SK-N-SH (cell line): ENCODE measurements around the gene ETHE1. TPM values are rescaled to one million over a fixed set of nuclear protein-coding genes. Genes with fewer than 3 reads are reported as not detected.

Source experiments
- CTCF ChIA-PET: fragments of 300-600, 350-600 bp; formaldehyde crosslinking; extraction: SDS; loops from one replicate; lab custom pipeline; 2021; lab: Yijun Ruan, JAX
- POLR2A ChIA-PET: fragments of 350-600 bp; sonication (Branson Sonifier 250); formaldehyde crosslinking; extraction: SDS; loops from one replicate; lab custom pipeline; 2020; ENCODE audit warnings: antibody characterized with exemption, inconsistent platforms; lab: Yijun Ruan, JAX
- DNase-seq: peaks from one replicate; pipeline ENCODE4 v3.0.0; 2012
- H2AFZ ChIP-seq: fragments of 200-600 bp; sonication (generic); 2 replicates; pipeline ENCODE4 v1.8.1; 2016; ENCODE audit warnings: antibody characterized with exemption, mild to moderate bottlenecking, low read depth
- H3F3A ChIP-seq: fragments of 200-600 bp; sonication (generic); replicated peaks from 2 replicates; pipeline ENCODE3; 2016; ENCODE audit warnings: antibody characterized with exemption, mild to moderate bottlenecking; ENCODE audit not compliant: insufficient read depth
- H3K27ac ChIP-seq, 2 experiments: fragments of 200-500 bp in 1 of 2; fragments of 200-600 bp in 1 of 2; sonication (Bioruptor generic) in 1 of 2; sonication (generic), shearing (Covaris generic) in 1 of 2; 2 replicates each; pipeline versions ENCODE4 v1.5.1 to v1.6.1; 2014 to 2016; ENCODE audit warnings: low read depth in 2 of 2, inconsistent platforms in 1 of 2, low read length in 1 of 2, mild to moderate bottlenecking in 1 of 2, mixed read lengths in 1 of 2
- H3K27me3 ChIP-seq: fragments of 200-600 bp; sonication (generic), shearing (Covaris generic); 2 replicates; pipeline ENCODE4 v1.6.1; 2016; ENCODE audit warnings: mixed run types; ENCODE audit not compliant: insufficient read depth
- H3K36me3 ChIP-seq, 2 experiments: fragments of 200-500 bp in 1 of 2; fragments of 200-600 bp in 1 of 2; sonication (Bioruptor generic) in 1 of 2; sonication (generic) in 1 of 2; replicated peaks in 1 of 2; 2 replicates each; pipeline versions ENCODE3 to v1.5.1; 2014 to 2016; ENCODE audit warnings: low read length in 1 of 2, mild to moderate bottlenecking in 1 of 2; ENCODE audit not compliant: insufficient read depth in 2 of 2, control insufficient read depth in 1 of 2
- H3K4me1 ChIP-seq, 2 experiments: fragments of 200-500 bp in 1 of 2; fragments of 200-600 bp in 1 of 2; sonication (Bioruptor generic) in 1 of 2; sonication (generic), shearing (Covaris generic) in 1 of 2; 2 replicates each; pipeline versions ENCODE4 v1.5.1 to v1.6.1; 2014 to 2016; ENCODE audit warnings: low read depth in 1 of 2, low read length in 1 of 2, mixed run types in 1 of 2; ENCODE audit not compliant: insufficient read depth in 2 of 2, control insufficient read depth in 1 of 2
- H3K4me2 ChIP-seq: fragments of 200-600 bp; sonication (generic), shearing (Covaris generic); 2 replicates; pipeline ENCODE4 v1.6.1; 2017; ENCODE audit warnings: mixed run types
- H3K4me3 ChIP-seq, 2 experiments: fragments of 200-500 bp in 1 of 2; fragments of 200-600 bp in 1 of 2; sonication (Bioruptor generic) in 1 of 2; sonication (generic), shearing (Covaris generic) in 1 of 2; 2 replicates each; pipeline versions ENCODE4 v1.5.1 to v1.8.1; 2014 to 2016; ENCODE audit warnings: low read depth in 2 of 2, inconsistent platforms in 1 of 2, low read length in 1 of 2, mild to moderate bottlenecking in 1 of 2, mixed read lengths in 1 of 2, moderate library complexity in 1 of 2
- H3K79me2 ChIP-seq: fragments of 200-600 bp; sonication (generic); 2 replicates; pipeline ENCODE4 v1.8.1; 2017; ENCODE audit warnings: mild to moderate bottlenecking; ENCODE audit not compliant: insufficient read depth
- H3K9ac ChIP-seq: fragments of 200-600 bp; sonication (generic); 2 replicates; pipeline ENCODE4 v1.6.1; 2017; ENCODE audit warnings: mixed run types
- H3K9me2 ChIP-seq: fragments of 200-600 bp; sonication (generic); 2 replicates; pipeline ENCODE4 v1.6.1; 2017; ENCODE audit warnings: mixed run types
- H3K9me3 ChIP-seq: fragments of 200-600 bp; sonication (generic); 2 replicates; pipeline ENCODE4 v1.6.1; 2017; ENCODE audit warnings: mixed run types, mild to moderate bottlenecking, moderate library complexity
- H4K20me1 ChIP-seq: fragments of 200-600 bp; sonication (generic); 2 replicates; pipeline ENCODE4 v1.6.1; 2017; ENCODE audit warnings: mild to moderate bottlenecking, mixed run types; ENCODE audit not compliant: insufficient read depth
- CHD2 ChIP-seq: fragments of 150-350 bp; IDR thresholded peaks from 2 replicates; pipeline ENCODE4 v1.6.1; 2018; ENCODE audit warnings: low read length; ENCODE audit not compliant: partially characterized antibody
- ELF1 ChIP-seq: IDR thresholded peaks from 2 replicates; pipeline ENCODE4 v1.4.0; 2012
- EP300 ChIP-seq, 2 experiments: IDR thresholded peaks; 2 replicates each; pipeline versions ENCODE4 v1.4.0 to v1.6.1; 2012; ENCODE audit warnings: borderline replicate concordance in 1 of 2, low read depth in 1 of 2, low read length in 1 of 2
- EZH2phosphoT487 ChIP-seq: fragments of 200-600 bp; sonication (generic); IDR thresholded peaks from 2 replicates; pipeline ENCODE4 v1.6.1; 2017; ENCODE audit warnings: low read depth, mixed run types, mild to moderate bottlenecking, antibody characterized with exemption, moderate library complexity, borderline replicate concordance
- FOXJ3 ChIP-seq: sonication (generic); formaldehyde crosslinking; IDR thresholded peaks from 2 replicates; pipeline ENCODE4 v1.5.1; 2020; ENCODE audit warnings: mild to moderate bottlenecking, missing genetic modification reagents
- GABPA ChIP-seq: IDR thresholded peaks from 2 replicates; pipeline ENCODE4 v1.4.0; 2012; ENCODE audit warnings: low read depth, mild to moderate bottlenecking
- MEF2A ChIP-seq: IDR thresholded peaks from 2 replicates; pipeline ENCODE4 v1.4.0; 2012; ENCODE audit warnings: low read depth, borderline replicate concordance
- MXI1 ChIP-seq: IDR thresholded peaks from 2 replicates; pipeline ENCODE4 v1.6.1; 2012; ENCODE audit warnings: mild to moderate bottlenecking, low read depth, low read length, improper control_type of control experiment
- NFIC ChIP-seq: IDR thresholded peaks from 2 replicates; pipeline ENCODE4 v1.4.0; 2012; ENCODE audit warnings: borderline replicate concordance
- NRF1 ChIP-seq: IDR thresholded peaks from 2 replicates; pipeline ENCODE4 v1.6.1; 2012; ENCODE audit warnings: low read depth, mild to moderate bottlenecking, low read length
- POLR2AphosphoS5 ChIP-seq: IDR thresholded peaks from 2 replicates; pipeline ENCODE4 v1.6.1; 2012; ENCODE audit warnings: low read depth, low read length
- RAD21 ChIP-seq: IDR thresholded peaks from 2 replicates; pipeline ENCODE4 v1.6.1; 2012; ENCODE audit warnings: mild to moderate bottlenecking, low read length
- RCOR1 ChIP-seq: fragments of 150-350 bp; IDR thresholded peaks from 2 replicates; pipeline ENCODE4 v1.6.1; 2017; ENCODE audit warnings: antibody characterized with exemption, low read length
- RFX5 ChIP-seq: IDR thresholded peaks from 2 replicates; pipeline ENCODE4 v1.6.1; 2012; ENCODE audit warnings: mild to moderate bottlenecking, improper control_type of control experiment, low read length
- RXRA ChIP-seq: IDR thresholded peaks from 2 replicates; pipeline ENCODE4 v1.4.0; 2012; ENCODE audit warnings: low read depth, mild to moderate bottlenecking, borderline replicate concordance
- SIN3A ChIP-seq: IDR thresholded peaks from 2 replicates; pipeline ENCODE4 v1.6.1; 2012; ENCODE audit warnings: low read depth, mild to moderate bottlenecking, low read length, moderate library complexity, borderline replicate concordance
- SMC3 ChIP-seq: IDR thresholded peaks from 2 replicates; pipeline ENCODE4 v1.6.1; 2012; ENCODE audit warnings: low read depth, low read length, improper control_type of control experiment
- TAF1 ChIP-seq: IDR thresholded peaks from 2 replicates; pipeline ENCODE4 v1.6.1; 2012; ENCODE audit warnings: low read depth, mild to moderate bottlenecking, low read length, moderate library complexity, borderline replicate concordance
- TCF12 ChIP-seq: IDR thresholded peaks from 2 replicates; pipeline ENCODE4 v1.4.0; 2012
- YY1 ChIP-seq: IDR thresholded peaks from 2 replicates; pipeline ENCODE4 v1.4.0; 2012; ENCODE audit warnings: low read depth, mild to moderate bottlenecking
- WGBS: methylation state at CpG from one replicate; pipeline ENCODE4 v1.1.6; 2017; ENCODE audit warnings: low lambda C conversion rate; 5-methylcytosine and 5-hydroxymethylcytosine counted together
- polyA plus RNA-seq, 3 experiments: library from polyadenylated mRNA; depleted of rRNA; stranded (reverse); fragments of >200 nt; gene quantifications; 2 replicates each; pipeline ENCODE4 v1.2.3, GENCODE V29; 2012
- TF ChIP-seq, protein P1 (sequence below): fragments of 200-600 bp; sonication (generic); IDR thresholded peaks from 2 replicates; pipeline ENCODE4 v1.6.1; 2017; ENCODE audit warnings: antibody characterized with exemption, mild to moderate bottlenecking, moderate library complexity
- TF ChIP-seq, protein P2 (sequence below): IDR thresholded peaks from 2 replicates; pipeline ENCODE4; 2012
- TF ChIP-seq, protein P3 (sequence below): fragments of 150-350 bp; IDR thresholded peaks from 2 replicates; pipeline ENCODE4 v1.6.1; 2016; ENCODE audit warnings: mild to moderate bottlenecking, low read depth, low read length
- TF ChIP-seq, protein P4 (sequence below): fragments of 150-350 bp; IDR thresholded peaks from 2 replicates; pipeline ENCODE4 v1.6.1; 2017; ENCODE audit warnings: antibody characterized with exemption, low read length, low read depth, borderline replicate concordance
- TF ChIP-seq, protein P5 (sequence below): IDR thresholded peaks from 2 replicates; pipeline ENCODE4 v1.4.0; 2012; ENCODE audit warnings: low read depth, borderline replicate concordance
- TF ChIP-seq, protein P6 (sequence below): IDR thresholded peaks from 2 replicates; pipeline ENCODE4 v1.4.0; 2012; ENCODE audit warnings: low read depth

The ETHE1 gene
- polyA plus RNA-seq, 1 of the 3 experiments (the other 2 are of a cell fraction), result 86.2 TPM

DNA sequence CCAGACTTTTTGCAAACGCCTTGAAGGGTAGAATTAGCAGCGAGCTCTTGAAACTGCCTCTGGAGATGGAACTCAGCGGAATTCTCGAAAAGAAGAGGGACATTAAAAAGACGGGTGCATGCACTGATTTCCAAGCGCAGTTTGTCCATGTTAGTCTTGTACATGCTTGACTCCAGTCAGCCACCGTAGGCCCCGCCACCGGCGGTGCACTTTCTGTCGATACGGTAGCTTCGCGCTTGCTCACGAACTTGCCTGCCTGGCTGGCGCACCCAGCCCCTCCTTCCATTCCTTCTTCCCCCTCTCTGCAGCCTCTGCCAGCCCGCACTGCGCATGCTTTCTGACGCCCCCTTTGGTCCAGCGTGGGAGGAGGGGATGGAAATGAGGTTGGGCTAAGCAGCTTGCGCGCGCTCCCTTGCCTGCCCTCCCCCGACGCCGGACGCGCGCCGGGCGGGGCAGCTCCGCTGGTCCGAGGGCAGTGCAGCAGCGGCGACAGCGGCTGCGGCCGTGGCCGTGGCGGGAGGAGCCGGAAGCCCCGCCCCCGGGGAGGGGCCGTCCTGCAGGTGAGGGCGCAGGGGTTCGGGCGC, 6.1 kb upstream of the ETHE1 start, which contains the start of gene ZNF575:
Gene ZNF575, plus strand, starts transcription at position 227 of the 584 bp plus-strand sequence. CDS start 1,235 bp downstream, outside the sequence.
- ChIA-PET POLR2A (interaction anchor here (0.6 to 1.2 kb wide), 4 partner anchors 47 to 426 kb away, joined by 3 to 6 read pairs (median 4); no protein-coding TSS in a partner anchor), CTCF (interaction anchor here (0.7 to 24.7 kb wide), 5 partner anchors 14 to 136 kb away, joined by 3 to 632 read pairs (median 19); no protein-coding TSS in a partner anchor)
- peak within 1 kb of the TSS; percentile 56; the same call in 1 of the 2 replicates for H3K9ac ChIP-seq
- H3K4me1 ChIP-seq, result peaks cover 0 to 10% of the 10 kb centered on the region in 2 experiments; a peak in 1 of 4 replicates
- H3K27me3 ChIP-seq, result no peaks in the 10 kb centered on the region
- DNase-seq, result peak; percentile 93
- peaks cover 0 to 4% of the 10 kb centered on the region in 2 experiments for H3K36me3 ChIP-seq
- H3K79me2 ChIP-seq, result no peaks in the 10 kb centered on the region
- peak within 1 kb of the TSS; percentile 74 for H2AFZ ChIP-seq
- WGBS, result 1% methylated on average over 33 of the region's 47 CpGs
- H4K20me1 ChIP-seq, result no peaks in the 10 kb centered on the region
- peak within 1 kb of the TSS; percentile 59 to 63 for H3K4me3 ChIP-seq
- TF ChIP-seq SMC3, result no peak
- TF ChIP-seq ELF1, result 0 out of 2 replicates have a peak, but pooled peaks have one; percentile 13
- no peak for TF ChIP-seq EZH2phosphoT487
- 0 out of 2 replicates have a peak, but pooled peaks have one; percentile 42 for TF ChIP-seq RFX5
- TF ChIP-seq, protein P1, sequence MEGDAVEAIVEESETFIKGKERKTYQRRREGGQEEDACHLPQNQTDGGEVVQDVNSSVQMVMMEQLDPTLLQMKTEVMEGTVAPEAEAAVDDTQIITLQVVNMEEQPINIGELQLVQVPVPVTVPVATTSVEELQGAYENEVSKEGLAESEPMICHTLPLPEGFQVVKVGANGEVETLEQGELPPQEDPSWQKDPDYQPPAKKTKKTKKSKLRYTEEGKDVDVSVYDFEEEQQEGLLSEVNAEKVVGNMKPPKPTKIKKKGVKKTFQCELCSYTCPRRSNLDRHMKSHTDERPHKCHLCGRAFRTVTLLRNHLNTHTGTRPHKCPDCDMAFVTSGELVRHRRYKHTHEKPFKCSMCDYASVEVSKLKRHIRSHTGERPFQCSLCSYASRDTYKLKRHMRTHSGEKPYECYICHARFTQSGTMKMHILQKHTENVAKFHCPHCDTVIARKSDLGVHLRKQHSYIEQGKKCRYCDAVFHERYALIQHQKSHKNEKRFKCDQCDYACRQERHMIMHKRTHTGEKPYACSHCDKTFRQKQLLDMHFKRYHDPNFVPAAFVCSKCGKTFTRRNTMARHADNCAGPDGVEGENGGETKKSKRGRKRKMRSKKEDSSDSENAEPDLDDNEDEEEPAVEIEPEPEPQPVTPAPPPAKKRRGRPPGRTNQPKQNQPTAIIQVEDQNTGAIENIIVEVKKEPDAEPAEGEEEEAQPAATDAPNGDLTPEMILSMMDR, result no peak
- TF ChIP-seq MXI1, result no peak; the same call in 1 of the 2 replicates
- no peak for TF ChIP-seq MEF2A
- no peak for TF ChIP-seq RXRA
- peak; percentile 57 for TF ChIP-seq POLR2AphosphoS5
- no peak for TF ChIP-seq RAD21
- peak; percentile 84 for TF ChIP-seq NRF1
- TF ChIP-seq TCF12, result peak; percentile 37; the same call in 1 of the 2 replicates
- peak; percentile 39; the same call in 1 of the 2 replicates for TF ChIP-seq SIN3A
- TF ChIP-seq, protein P2, sequence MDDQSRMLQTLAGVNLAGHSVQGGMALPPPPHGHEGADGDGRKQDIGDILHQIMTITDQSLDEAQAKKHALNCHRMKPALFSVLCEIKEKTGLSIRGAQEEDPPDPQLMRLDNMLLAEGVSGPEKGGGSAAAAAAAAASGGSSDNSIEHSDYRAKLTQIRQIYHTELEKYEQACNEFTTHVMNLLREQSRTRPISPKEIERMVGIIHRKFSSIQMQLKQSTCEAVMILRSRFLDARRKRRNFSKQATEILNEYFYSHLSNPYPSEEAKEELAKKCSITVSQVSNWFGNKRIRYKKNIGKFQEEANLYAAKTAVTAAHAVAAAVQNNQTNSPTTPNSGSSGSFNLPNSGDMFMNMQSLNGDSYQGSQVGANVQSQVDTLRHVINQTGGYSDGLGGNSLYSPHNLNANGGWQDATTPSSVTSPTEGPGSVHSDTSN, result peak; percentile 13; the same call in 1 of the 2 replicates
- peak; percentile 52 for TF ChIP-seq CHD2
- TF ChIP-seq, protein P3, sequence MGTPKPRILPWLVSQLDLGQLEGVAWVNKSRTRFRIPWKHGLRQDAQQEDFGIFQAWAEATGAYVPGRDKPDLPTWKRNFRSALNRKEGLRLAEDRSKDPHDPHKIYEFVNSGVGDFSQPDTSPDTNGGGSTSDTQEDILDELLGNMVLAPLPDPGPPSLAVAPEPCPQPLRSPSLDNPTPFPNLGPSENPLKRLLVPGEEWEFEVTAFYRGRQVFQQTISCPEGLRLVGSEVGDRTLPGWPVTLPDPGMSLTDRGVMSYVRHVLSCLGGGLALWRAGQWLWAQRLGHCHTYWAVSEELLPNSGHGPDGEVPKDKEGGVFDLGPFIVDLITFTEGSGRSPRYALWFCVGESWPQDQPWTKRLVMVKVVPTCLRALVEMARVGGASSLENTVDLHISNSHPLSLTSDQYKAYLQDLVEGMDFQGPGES, result no peak
- TF ChIP-seq, protein P4, sequence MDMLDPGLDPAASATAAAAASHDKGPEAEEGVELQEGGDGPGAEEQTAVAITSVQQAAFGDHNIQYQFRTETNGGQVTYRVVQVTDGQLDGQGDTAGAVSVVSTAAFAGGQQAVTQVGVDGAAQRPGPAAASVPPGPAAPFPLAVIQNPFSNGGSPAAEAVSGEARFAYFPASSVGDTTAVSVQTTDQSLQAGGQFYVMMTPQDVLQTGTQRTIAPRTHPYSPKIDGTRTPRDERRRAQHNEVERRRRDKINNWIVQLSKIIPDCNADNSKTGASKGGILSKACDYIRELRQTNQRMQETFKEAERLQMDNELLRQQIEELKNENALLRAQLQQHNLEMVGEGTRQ, result no peak
- TF ChIP-seq YY1, result peak; percentile 59
- TF ChIP-seq RCOR1, result peak; percentile 13; the same call in 1 of the 2 replicates
- TF ChIP-seq, protein P5, sequence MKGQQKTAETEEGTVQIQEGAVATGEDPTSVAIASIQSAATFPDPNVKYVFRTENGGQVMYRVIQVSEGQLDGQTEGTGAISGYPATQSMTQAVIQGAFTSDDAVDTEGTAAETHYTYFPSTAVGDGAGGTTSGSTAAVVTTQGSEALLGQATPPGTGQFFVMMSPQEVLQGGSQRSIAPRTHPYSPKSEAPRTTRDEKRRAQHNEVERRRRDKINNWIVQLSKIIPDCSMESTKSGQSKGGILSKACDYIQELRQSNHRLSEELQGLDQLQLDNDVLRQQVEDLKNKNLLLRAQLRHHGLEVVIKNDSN, result no peak
- peak; percentile 59; the same call in 1 of the 2 replicates for TF ChIP-seq TAF1
- TF ChIP-seq FOXJ3, result no peak
- TF ChIP-seq, protein P6, sequence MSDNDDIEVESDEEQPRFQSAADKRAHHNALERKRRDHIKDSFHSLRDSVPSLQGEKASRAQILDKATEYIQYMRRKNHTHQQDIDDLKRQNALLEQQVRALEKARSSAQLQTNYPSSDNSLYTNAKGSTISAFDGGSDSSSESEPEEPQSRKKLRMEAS, result peak; percentile 89
- no peak; a peak in 1 of 4 replicates for TF ChIP-seq EP300 (IDR thresholded peaks at IDR 0.05; ENCODE audit: borderline replicate concordance in 1 of 2, low read depth in 1 of 2, low read length in 1 of 2)
- no peak for TF ChIP-seq NFIC
- TF ChIP-seq GABPA, result no peak; the same call in 1 of the 2 replicates
- H3K4me2 ChIP-seq, result peak within 1 kb of the TSS; percentile 78
- H3K9me3 ChIP-seq, result no peaks in the 10 kb centered on the region
- no peaks in the 10 kb centered on the region for H3K9me2 ChIP-seq
- H3F3A ChIP-seq, result peaks cover 23% of the 10 kb centered on the region
- H3K27ac ChIP-seq, result peak within 1 kb of the TSS; percentile 78 to 95
